Amniotic stem cell (primary cell): ENCODE data around the gene PAK1.
A peak's percentile ranks its signal among the peaks of the same experiment; 100 is the strongest.

Experiments used
- DNase-seq: peaks from one replicate; lab custom pipeline; 2025; lab: John Stamatoyannopoulos, UW

The PAK1 gene

GRCh38 chr11:77370217-77370616 is 103.7 kb downstream of the PAK1 start:
- DNase-seq = no peak

GRCh38 chr11:77361184-77361583 is 112.7 kb downstream of the PAK1 start:
- DNase-seq = no peak

DNA sequence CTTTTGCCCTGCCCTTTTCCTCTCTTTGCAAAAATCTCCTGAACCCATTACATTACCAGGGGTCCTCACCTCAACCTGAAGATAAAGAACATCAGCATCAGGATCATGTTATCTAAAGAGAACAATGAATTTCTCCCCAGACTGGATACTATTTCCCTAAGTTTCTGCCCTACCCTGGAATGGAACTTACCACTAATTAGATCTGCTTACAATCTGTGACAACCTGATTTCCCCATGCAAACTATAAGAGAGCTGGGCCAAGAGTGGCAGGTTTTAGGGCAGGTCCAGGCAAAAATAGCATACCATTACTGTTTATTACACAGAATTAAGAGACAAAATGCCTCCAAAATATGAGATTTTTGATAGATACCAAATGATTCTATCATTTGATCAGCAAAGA is 114.4 kb downstream of the PAK1 start:
- DNase-seq = no peak

DNA sequence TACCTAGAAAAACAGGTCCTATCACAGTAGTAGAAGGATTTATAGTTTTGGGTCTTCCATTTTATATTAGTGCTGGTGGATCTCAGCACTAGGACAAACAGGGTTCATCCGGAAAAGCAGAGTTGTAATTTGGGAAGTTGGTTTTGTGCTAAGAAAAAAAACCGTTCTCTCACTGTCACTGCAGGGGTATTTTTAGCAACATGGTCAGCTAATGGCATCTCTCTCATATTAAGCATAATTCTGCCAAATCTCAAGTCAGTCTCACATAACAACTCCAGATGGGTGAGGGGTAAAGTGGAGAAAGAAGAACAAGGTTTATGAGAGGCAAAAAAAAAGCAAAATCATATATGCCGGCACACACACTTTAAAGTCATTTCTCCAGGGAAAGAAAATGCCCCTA is 120.8 kb downstream of the PAK1 start:
- DNase-seq = no peak

- DNase-seq = no peak
Observed at GRCh38 chr11:77351281-77351886, 122.5 kb downstream of the PAK1 start.

- no peak for DNase-seq
Observed at GRCh38 chr11:77347948-77348347, 125.9 kb downstream of the PAK1 start.

- peak; percentile 63 for DNase-seq
Observed at GRCh38 chr11:77346906-77347603, 126.8 kb downstream of the PAK1 start.

DNA sequence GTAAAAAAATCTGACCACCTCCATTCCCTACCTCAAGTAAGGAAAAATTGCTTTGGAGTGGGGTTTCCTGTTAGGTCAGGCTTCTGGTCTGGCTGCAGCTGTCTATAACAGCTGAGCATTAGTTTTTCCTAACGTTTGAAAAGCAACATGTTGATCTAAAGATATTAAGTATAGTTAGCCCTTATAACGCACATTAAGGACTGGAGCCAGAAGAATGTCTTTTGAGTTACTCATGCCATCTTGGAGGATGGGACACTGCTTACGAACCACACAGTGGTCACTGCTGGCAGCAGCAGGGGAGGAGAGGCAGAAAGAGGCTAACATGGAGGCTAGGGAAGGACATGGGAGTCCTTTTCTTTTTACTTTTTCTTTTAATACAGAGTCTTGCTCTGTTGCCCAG is 128.3 kb downstream of the PAK1 start:
- DNase-seq = no peak

DNA sequence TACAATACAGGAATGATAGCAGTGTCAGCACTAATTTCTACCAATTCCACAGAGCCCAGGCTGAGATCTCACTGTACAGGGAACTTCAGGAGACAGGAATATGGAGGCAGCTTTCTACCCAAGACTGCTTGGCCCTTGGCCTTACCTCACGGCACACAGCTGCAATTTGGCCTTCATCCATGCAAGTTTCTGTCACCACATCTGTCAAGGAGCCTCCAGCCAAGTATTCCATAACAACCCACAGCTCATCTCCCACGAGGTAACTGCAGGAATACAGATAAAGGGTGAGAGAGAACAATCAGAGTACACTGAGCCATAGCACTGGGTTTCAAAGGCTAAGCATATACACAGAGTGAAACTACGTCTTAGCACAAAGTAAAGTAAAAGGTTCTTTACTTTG is 133.4 kb downstream of the PAK1 start:
- no peak for DNase-seq

- DNase-seq = no peak
Observed at GRCh38 chr11:77332259-77332658, 141.6 kb downstream of the PAK1 start.

GRCh38 chr11:77325159-77325558 is 148.7 kb downstream of the PAK1 start:
- DNase-seq = no peak

DNA sequence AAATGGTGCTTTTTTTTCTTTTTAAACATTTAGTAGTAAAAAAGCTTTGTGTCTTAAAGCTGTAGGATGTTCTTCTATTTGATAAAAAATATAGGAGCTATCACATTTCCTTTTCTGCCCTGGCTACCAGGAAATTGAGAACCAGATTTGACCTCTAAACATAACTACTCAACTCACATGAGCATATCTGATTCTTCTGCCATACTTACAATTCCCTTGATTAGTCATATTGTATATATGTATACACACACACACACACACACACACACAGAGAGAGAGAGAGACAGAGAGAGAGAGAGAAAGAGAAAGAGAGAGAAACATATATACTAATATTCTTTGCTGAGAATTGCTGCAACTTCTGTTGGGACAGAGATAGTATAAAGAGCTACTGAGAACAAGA is 149.4 kb downstream of the PAK1 start:
- no peak for DNase-seq

DNA sequence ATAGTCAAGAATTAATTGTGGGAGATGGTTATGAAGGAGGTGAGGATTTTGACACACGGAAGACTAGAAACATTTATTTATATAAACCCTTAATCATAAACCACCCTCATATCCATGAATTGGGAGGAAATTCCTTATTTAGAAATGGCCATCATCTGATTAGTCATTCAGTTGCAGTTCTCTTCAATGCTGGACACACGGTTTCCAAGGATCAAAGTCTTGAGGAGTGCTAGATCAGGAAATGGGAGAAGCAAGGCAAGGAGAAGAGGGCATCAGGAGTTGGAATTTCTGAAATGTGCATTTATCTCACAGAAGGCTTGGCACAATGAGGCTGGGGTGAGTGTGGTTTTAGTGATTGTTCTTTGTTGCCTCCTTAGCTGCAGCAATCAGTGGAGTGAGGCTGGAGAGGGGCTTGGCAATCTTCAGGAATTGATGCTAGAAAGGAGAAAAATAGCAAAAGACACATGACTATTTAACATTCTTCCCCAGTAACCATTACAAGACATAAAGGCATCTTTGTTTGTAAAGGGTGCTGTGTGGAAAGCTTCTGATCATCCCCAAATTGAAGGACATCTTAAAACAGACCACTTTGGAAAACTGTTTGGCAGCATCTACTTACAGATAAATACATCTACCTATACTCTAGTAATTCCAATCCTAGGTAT is 150.8 kb downstream of the PAK1 start:
- no peak for DNase-seq

DNA sequence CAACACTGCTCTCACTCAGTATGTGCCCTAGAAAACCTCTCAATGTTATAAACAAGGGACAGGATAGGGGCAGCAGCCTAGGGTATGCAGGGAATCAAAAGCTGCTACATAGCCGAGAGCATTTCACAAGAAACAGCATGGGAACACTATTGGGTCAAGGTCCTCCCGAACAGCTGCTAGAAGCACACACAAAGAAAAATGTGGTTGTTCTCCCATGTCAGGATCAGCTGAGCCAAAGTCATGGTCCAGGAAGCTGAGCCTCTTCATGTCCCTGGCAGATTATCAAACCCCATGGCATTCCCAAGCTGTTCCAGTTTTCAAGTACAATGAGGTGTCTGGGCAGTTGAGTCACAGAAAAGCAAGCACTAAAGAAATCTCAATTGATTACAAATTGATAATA is 151.4 kb downstream of the PAK1 start:
- DNase-seq = no peak

DNA sequence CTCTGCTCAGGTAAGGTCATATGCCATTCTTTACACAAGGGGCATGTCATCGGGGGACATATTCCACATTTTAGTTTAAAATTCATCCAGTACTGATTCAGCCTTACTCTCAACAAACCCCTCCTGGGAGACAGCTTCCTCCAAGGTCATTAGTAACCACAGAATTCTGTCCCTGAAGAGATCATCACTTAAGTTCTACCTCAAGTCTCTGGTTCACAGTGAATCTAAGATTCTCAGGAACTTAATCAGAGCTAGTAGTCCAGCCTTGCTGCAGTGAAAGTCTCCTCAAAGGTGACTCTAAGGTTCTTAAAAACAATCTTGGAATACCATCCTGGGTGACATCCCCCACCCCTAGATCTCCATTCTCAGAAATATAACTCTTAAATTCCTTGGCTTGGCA is 153.5 kb downstream of the PAK1 start:
- DNase-seq = no peak

DNA sequence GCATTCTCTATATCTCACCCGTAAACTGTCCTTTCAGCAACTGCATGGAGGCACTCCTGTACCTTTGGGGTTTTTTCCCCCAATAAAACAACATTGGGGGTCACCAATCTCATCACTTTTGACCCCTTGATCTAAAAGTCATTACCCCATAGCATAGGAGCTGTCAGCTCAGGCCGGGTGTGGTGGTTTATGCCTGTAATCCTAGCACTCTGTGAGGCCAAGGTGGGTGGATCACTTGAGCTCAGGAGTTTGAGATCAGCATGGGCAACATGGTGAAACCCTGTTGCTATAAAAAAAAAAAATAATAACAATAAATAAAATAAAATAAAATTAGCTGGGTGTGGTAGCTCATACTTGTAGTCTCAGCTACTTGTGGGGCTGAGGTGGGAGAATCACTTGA is 155.3 kb downstream of the PAK1 start:
- no peak for DNase-seq

DNA sequence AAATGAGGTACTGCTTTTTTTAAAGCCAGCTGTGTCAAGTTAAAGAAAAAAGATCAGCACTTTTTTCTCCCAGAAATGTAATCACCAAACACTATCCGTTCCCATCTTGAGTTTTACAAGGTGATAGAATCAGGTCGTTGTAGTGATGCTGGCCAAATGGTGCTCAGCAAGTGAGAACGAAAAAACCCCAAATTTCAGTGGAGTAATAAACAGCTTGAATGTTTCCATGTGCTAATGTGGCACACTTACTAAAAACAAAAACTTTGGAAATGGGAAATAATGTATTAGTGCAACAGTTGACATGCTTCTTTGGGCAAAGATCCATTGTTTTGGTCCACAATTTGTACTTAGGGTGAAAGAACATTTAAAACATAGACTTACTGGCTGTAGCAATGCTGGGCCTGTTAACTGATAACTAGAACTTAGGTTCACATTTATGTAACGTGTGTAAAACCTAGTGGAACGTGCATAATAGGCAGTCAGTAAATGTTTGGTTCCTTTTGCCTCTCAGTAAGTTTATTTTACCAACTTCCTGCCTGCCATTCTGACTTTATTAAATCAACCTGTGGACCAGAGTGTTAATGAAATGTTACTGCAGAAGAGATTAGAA is 157.1 kb downstream of the PAK1 start:
- no peak for DNase-seq

- DNase-seq = no peak
Observed at GRCh38 chr11:77312107-77312506, 161.8 kb downstream of the PAK1 start.

GRCh38 chr11:77311701-77312100 is 162.2 kb downstream of the PAK1 start:
- no peak for DNase-seq

- DNase-seq = no peak
Observed at GRCh38 chr11:77310721-77311120, 163.2 kb downstream of the PAK1 start.

GRCh38 chr11:77309401-77310085 is 164.4 kb downstream of the PAK1 start:
- no peak for DNase-seq

GRCh38 chr11:77308838-77309237 is 165.1 kb downstream of the PAK1 start:
- DNase-seq = no peak

- DNase-seq = no peak
Observed at GRCh38 chr11:77303328-77303727, 170.6 kb downstream of the PAK1 start.
